Measurements from ENCODE around the gene ZNF544.
"Not testable (repeated sequence)": the region's sequence is repeated elsewhere in the genome, so short reads cannot be mapped to it uniquely, and the experiment has no call there.

The ZNF544 gene

GRCh38 chr19:58252102-58252685 lies 23.5 kb downstream of the ZNF544 start:
- no peak for DNase-seq (ENCODE audit: low read depth, low spot score)

- DNase-seq (ENCODE audit: low read depth, low spot score), result not testable (repeated sequence)
These were observed 29.5 kb downstream of the ZNF544 start for GRCh38 chr19:58258259-58258658.

- DNase-seq (ENCODE audit: low read depth, low spot score), result no peak
These were observed 32.9 kb downstream of the ZNF544 start for GRCh38 chr19:58261600-58261967.

- DNase-seq (ENCODE audit: low read depth, low spot score), result no peak
These were observed 33.5 kb downstream of the ZNF544 start for GRCh38 chr19:58261968-58262921.

GRCh38 chr19:58262922-58263296 lies 34.2 kb downstream of the ZNF544 start:
- DNase-seq (ENCODE audit: low read depth, low spot score), result no peak

GRCh38 chr19:58265100-58265499 lies 36.4 kb downstream of the ZNF544 start:
- DNase-seq (ENCODE audit: low read depth, low spot score), result no peak

- no peak for DNase-seq (ENCODE audit: low read depth, low spot score)
These were observed 39.6 kb downstream of the ZNF544 start for GRCh38 chr19:58268344-58268743.

- no peak for DNase-seq (ENCODE audit: low read depth, low spot score)
These were observed 46.1 kb downstream of the ZNF544 start for GRCh38 chr19:58274771-58275201.

GRCh38 chr19:58275564-58275963 lies 46.9 kb downstream of the ZNF544 start:
- no peak for DNase-seq (ENCODE audit: low read depth, low spot score)

- DNase-seq (ENCODE audit: low read depth, low spot score), result no peak
These were observed 48.5 kb downstream of the ZNF544 start for GRCh38 chr19:58277197-58277596.

- DNase-seq (ENCODE audit: low read depth, low spot score), result no peak
These were observed 49.2 kb downstream of the ZNF544 start for GRCh38 chr19:58277748-58278540.

- peak; percentile 96 for DNase-seq (ENCODE audit: low read depth, low spot score)
These were observed 49.9 kb downstream of the ZNF544 start, which contains the start of gene ZNF8 for GRCh38 chr19:58278541-58279041. Gene ZNF8, plus strand, starts transcription at chr19:58278955. Its CDS starts 127 bp downstream, at chr19:58279082.

GRCh38 chr19:58279042-58279924 lies 50.6 kb downstream of the ZNF544 start:
- DNase-seq (ENCODE audit: low read depth, low spot score), result no peak

- no peak for DNase-seq (ENCODE audit: low read depth, low spot score)
These were observed 51.2 kb downstream of the ZNF544 start for GRCh38 chr19:58279925-58280316.

- DNase-seq (ENCODE audit: low read depth, low spot score), result no peak
These were observed 55.5 kb downstream of the ZNF544 start for GRCh38 chr19:58284199-58284598.

- DNase-seq (ENCODE audit: low read depth, low spot score), result no peak
These were observed 63.2 kb downstream of the ZNF544 start for GRCh38 chr19:58291943-58292342.

- no peak for DNase-seq (ENCODE audit: low read depth, low spot score)
These were observed 66.1 kb downstream of the ZNF544 start for GRCh38 chr19:58294743-58295374.

GRCh38 chr19:58296104-58296503 lies 67.4 kb downstream of the ZNF544 start:
- DNase-seq (ENCODE audit: low read depth, low spot score), result no peak

GRCh38 chr19:58300620-58301019 lies 71.9 kb downstream of the ZNF544 start:
- DNase-seq (ENCODE audit: low read depth, low spot score), result no peak

GRCh38 chr19:58304255-58304654 lies 75.5 kb downstream of the ZNF544 start:
- no peak for DNase-seq (ENCODE audit: low read depth, low spot score)

- no peak for DNase-seq (ENCODE audit: low read depth, low spot score)
These were observed 76.0 kb downstream of the ZNF544 start for GRCh38 chr19:58304748-58305064.

Measured in iPS DF 19.7 (cell line).